Activated naive CD4-positive, alpha-beta T cell treated with anti-CD3 and anti-CD28 coated beads, Interleukin-2, amount 50 U/mL, for 24 hours (primary cell): Measurements from ENCODE around the gene ZDHHC12.

Experiments
- H3K27ac Mint-ChIP-seq: one replicate; pipeline ENCODE4 v1.8.0; 2021; ENCODE audit warnings: mild to moderate bottlenecking, mixed read lengths
- H3K27me3 Mint-ChIP-seq: one replicate; pipeline ENCODE4 v1.8.0; 2021; ENCODE audit warnings: mixed read lengths
- H3K36me3 Mint-ChIP-seq: one replicate; pipeline ENCODE4 v1.8.0; 2021; ENCODE audit warnings: mixed read lengths
- H3K4me1 Mint-ChIP-seq: one replicate; pipeline ENCODE4 v1.8.0; 2021; ENCODE audit warnings: mixed read lengths
- H3K4me3 Mint-ChIP-seq: one replicate; pipeline ENCODE4 v1.8.0; 2021; ENCODE audit warnings: mild to moderate bottlenecking, mixed read lengths
- H3K9me3 Mint-ChIP-seq: one replicate; pipeline ENCODE4 v1.8.0; 2021; ENCODE audit warnings: mixed read lengths

ZDHHC12 gene

DNA sequence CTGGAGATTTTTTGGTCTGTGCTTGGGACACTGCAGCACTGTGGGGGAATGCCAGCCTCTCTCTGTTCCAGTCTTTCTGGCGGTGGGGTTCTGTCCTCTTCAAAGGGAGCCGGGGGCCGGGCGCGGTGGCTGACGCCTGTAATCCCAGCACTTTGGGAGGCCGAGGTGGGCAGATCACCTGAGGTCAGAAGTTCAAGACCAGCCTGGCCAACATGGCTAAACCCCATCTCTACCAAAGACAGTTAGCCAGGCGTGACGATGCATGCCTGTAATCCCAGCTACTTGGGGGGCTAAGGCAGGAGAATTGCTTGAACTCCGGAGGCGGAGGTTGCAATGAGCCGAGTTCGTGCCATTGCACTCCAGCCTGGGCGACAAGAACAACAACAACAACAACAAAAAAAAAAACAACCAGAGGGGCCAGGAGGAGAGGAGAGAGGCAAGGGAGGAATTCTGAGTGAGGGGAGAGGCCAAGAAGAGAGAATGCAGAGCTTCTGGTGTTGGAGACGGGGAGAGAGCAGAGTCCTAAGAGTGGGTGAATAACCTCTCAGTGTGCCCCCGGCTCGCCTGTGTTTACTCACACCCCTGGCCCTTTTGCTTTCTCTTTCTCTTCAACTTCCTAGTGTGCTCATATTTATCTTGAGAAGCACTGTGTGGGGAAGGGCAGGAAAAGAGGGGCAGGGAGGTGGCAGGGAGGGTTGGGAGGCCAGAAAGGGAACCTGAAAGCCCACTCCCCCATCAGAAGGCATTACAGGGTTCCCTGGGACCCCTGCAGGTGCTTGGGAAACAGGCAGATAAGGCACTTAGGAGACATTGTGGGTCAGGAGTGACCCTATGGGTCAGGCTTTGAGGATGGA lies 38.1 kb downstream of the ZDHHC12 start:
- Mint-ChIP-seq H3K9me3 (no peaks in the 10 kb centered on the region), H3K27ac (peak overlapping the region; percentile 97), H3K36me3 (peaks cover 5% of the 10 kb centered on the region), H3K4me3 (peak overlapping the region; percentile 98), H3K4me1 (peaks cover 50% of the 10 kb centered on the region), H3K27me3 (no peaks in the 10 kb centered on the region)

DNA sequence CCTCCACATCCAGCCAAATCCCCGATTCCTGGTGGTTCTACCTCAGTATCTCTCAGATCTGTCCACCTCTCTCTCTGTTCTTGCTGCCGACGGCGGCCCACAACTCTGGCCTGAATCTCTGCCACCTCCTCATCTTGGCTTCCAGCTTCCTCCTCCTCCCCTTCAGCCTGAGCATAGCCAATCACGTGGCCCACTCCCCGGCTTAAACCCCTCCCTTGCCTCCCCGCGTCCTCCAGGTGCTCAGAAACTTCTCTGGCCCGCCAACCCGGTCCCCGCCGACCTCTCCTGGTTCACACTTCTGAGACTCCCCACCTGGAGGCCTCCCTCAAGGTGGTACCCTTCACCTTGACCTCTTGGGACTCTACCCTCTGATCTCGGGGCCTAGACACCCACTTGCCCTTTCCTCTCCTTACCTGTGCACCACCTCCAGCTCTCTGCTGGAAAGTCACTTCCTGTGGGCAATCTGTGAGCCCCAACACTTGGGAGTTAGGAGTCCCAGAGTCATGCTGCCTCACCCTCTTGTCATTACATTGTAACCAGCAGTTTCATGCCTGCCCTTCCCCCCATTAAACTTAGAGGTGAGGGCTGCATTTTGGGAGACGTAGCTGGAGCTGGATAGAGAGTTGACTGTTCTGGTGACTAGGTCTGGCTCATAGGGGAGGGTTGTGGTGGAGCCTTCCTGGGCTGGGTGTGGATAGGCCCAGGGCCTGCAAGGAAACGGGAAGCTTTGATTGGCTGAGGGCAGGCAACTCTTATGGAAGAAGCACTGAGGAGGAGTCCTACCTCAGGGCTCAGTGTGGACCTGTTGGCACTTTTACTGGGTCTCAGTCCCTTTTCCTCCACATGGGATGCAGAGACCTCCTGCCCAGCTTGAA lies 39.4 kb downstream of the ZDHHC12 start:
- Mint-ChIP-seq H3K27ac (peak overlapping the region; percentile 98), H3K9me3 (no peaks in the 10 kb centered on the region), H3K4me1 (peaks cover 50% of the 10 kb centered on the region), H3K4me3 (peak overlapping the region; percentile 98), H3K27me3 (no peaks in the 10 kb centered on the region), H3K36me3 (no peaks in the 10 kb centered on the region)

DNA sequence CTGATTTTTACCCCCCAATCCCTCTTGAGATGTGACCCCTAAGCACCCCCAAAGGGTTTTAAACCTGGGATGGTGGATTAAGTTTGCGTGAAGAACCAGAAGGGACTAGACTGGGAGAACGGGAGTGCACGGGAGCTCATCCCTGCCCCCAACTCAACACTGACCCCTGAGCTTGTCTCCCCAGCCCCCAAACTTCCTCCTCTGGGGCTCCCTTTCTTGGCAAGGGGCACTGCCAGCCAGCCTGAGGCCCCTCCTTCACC lies 39.9 kb downstream of the ZDHHC12 start:
- no peaks in the 10 kb centered on the region for H3K27me3 Mint-ChIP-seq
- peaks cover 50% of the 10 kb centered on the region for H3K4me1 Mint-ChIP-seq

DNA sequence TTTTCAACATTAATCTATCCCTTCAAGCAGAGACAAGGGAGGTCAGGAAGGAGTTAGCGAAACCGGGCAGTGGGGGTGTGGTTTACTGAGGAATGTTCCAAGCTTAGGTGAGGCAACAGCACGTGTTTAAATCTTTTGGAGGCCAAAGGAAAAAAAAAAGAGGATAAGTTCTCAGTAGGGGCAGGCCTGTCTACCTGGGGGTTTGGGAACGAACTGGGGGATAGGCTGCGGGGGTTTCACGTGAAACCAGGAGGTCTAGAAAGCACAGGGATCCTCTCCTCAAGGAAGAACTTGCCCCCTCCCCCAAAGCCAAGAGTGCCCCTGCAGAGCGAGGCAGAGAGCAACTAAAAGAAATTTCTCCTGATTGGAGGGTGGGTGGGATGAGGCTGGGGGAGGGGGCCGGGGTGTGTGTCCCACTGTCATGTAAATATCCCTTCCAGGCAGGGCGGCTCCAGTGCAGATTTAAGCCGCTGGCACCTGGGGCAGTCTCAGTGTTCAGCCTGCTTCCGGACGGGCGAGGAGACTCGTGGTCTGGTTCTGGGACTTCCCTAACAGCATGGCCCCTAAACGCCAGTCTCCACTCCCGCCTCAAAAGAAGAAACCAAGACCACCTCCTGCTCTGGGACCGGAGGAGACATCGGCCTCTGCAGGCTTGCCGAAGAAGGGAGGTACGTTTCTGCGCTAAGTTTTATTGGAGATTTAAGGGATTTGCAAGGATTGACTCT lies 40.4 kb downstream of the ZDHHC12 start:
- Mint-ChIP-seq H3K36me3 (no peaks in the 10 kb centered on the region), H3K27ac (peak overlapping the region; percentile 91), H3K4me1 (peaks cover 49% of the 10 kb centered on the region), H3K9me3 (no peaks in the 10 kb centered on the region), H3K27me3 (no peaks in the 10 kb centered on the region), H3K4me3 (peak overlapping the region; percentile 98)

More for the DNA sequence above, 39.9 kb downstream of the ZDHHC12 start:
- H3K27ac Mint-ChIP-seq = peak overlapping the region; percentile 98
- peak overlapping the region; percentile 98 for H3K4me3 Mint-ChIP-seq
- H3K9me3 Mint-ChIP-seq = no peaks in the 10 kb centered on the region
- H3K36me3 Mint-ChIP-seq = no peaks in the 10 kb centered on the region

- Mint-ChIP-seq H3K4me3 (no peak overlapping the region), H3K36me3 (no peaks in the 10 kb centered on the region), H3K27ac (no peak overlapping the region), H3K4me1 (peaks cover 4% of the 10 kb centered on the region), H3K27me3 (no peaks in the 10 kb centered on the region), H3K9me3 (no peaks in the 10 kb centered on the region)
Measured at GRCh38 chr9:128677794-128678193, 46.1 kb downstream of the ZDHHC12 start.

DNA sequence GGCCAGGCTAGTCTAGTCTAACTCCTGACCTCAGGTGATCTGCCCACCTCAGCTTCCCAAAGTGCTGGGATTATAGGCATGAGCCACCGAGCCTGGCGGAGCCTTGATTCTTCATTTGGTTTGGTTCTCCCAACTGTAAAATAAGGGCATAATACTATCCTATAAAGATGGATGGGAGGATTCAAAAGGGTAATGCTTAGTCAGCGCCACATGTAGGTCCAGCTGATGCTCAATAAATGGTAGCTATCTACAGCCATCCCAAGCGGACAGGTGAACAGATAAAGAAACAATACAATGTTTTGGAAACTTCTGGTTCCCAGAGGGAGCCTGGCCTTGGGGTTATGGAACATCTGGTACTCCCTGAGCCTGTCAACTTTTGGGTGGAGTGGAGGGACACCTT lies 48.5 kb downstream of the ZDHHC12 start:
- Mint-ChIP-seq H3K27me3 (no peaks in the 10 kb centered on the region), H3K4me1 (no peaks in the 10 kb centered on the region), H3K36me3 (no peaks in the 10 kb centered on the region), H3K27ac (no peak overlapping the region), H3K4me3 (no peak overlapping the region), H3K9me3 (no peaks in the 10 kb centered on the region)
